Measurements from ENCODE around the gene AIMP2. TPM values are rescaled to one million over a fixed set of nuclear protein-coding genes. Genes with fewer than 3 reads are reported as not detected.
"Not testable (repeated sequence)": the region's sequence is repeated elsewhere in the genome, so short reads cannot be mapped to it uniquely, and the experiment has no call there.

Gene AIMP2
- total RNA-seq, 1 donor from 2014 or later: 49.8 TPM

- H3K4me1 Mint-ChIP-seq (ENCODE audit: low read depth): peaks cover 7% of the 10 kb centered on the region
- H3K27me3 Mint-ChIP-seq (ENCODE audit: low read depth): no peaks in the 10 kb centered on the region
- TF ChIP-seq, protein P1, sequence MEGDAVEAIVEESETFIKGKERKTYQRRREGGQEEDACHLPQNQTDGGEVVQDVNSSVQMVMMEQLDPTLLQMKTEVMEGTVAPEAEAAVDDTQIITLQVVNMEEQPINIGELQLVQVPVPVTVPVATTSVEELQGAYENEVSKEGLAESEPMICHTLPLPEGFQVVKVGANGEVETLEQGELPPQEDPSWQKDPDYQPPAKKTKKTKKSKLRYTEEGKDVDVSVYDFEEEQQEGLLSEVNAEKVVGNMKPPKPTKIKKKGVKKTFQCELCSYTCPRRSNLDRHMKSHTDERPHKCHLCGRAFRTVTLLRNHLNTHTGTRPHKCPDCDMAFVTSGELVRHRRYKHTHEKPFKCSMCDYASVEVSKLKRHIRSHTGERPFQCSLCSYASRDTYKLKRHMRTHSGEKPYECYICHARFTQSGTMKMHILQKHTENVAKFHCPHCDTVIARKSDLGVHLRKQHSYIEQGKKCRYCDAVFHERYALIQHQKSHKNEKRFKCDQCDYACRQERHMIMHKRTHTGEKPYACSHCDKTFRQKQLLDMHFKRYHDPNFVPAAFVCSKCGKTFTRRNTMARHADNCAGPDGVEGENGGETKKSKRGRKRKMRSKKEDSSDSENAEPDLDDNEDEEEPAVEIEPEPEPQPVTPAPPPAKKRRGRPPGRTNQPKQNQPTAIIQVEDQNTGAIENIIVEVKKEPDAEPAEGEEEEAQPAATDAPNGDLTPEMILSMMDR (IDR thresholded peaks at IDR 0.05): peak; percentile 87
- no peak for DNase-seq (ENCODE audit: low spot score)
- H3K9me3 Mint-ChIP-seq (ENCODE audit: low read depth): no peaks in the 10 kb centered on the region
- H3K4me3 Mint-ChIP-seq (ENCODE audit: unreplicated experiment): no peak overlapping the region
- H3K36me3 Mint-ChIP-seq (ENCODE audit: low read depth): peaks cover 9% of the 10 kb centered on the region
- H3K27ac Mint-ChIP-seq (ENCODE audit: unreplicated experiment): peak overlapping the region; percentile 69
Observed at GRCh38 chr7:5997210-5997808, 11.8 kb upstream of the AIMP2 start.

- Mint-ChIP-seq H3K4me3 (ENCODE audit: unreplicated experiment) (peak overlapping the region; percentile 53), H3K27ac (ENCODE audit: unreplicated experiment) (peak overlapping the region; percentile 5), H3K27me3 (ENCODE audit: low read depth) (no peaks in the 10 kb centered on the region), H3K4me1 (ENCODE audit: low read depth) (peaks cover 33% of the 10 kb centered on the region), H3K9me3 (ENCODE audit: low read depth) (no peaks in the 10 kb centered on the region), H3K36me3 (ENCODE audit: low read depth) (peaks cover 4% of the 10 kb centered on the region)
- DNase-seq (ENCODE audit: low spot score): no peak
- TF ChIP-seq, protein P1 (IDR thresholded peaks at IDR 0.05): no peak
Observed at GRCh38 chr7:6007386-6007785, 1.7 kb upstream of the AIMP2 start.

DNA sequence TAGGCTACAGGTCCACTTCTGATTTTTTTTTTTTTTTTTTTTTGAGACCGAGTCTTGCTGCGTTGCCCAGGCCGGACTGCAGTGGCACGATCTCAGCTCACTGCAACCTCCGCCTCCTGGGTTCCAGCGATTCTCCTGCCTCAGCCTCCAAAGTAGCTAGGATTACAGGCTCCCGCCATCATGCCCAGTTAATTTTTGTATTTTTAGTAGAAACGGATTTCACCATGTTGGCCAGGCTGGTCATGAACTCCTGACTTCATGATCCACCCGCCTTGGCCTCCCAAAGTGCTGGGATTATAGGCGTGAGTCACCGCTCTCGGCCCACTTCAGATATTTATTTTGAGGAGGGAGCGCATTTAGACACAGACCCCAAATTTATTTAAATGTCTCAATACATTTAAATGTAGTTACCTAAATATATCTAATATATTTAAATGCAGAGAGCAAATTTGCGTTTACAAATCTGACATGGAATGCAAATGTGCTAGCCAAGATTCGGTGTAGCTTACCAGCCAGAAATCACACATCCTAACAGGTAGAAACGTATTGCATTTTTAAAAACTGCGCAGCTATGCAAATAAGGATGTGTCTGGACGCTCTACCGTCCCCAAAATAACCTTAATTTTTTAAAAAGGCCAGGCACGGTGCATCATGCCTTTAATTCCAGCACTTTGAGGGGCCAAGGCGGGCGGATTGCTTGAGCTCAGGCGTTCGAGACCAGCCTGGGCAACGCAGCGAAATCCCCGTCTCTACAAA is 1.1 kb upstream of the AIMP2 start:
- H3K36me3 Mint-ChIP-seq (ENCODE audit: low read depth); H3K27me3 Mint-ChIP-seq (ENCODE audit: low read depth); H3K27ac Mint-ChIP-seq (ENCODE audit: unreplicated experiment); DNase-seq (ENCODE audit: low spot score); H3K9me3 Mint-ChIP-seq (ENCODE audit: low read depth): not testable (repeated sequence)
- peak overlapping the region; percentile 84 for H3K4me3 Mint-ChIP-seq (ENCODE audit: unreplicated experiment)
- peaks cover 39% of the 10 kb centered on the region for H3K4me1 Mint-ChIP-seq (ENCODE audit: low read depth)

GRCh38 chr7:6010370-6010769 is 1.3 kb downstream of the AIMP2 start:
- DNase-seq (ENCODE audit: low spot score); H3K27me3 Mint-ChIP-seq (ENCODE audit: low read depth); H3K36me3 Mint-ChIP-seq (ENCODE audit: low read depth); H3K9me3 Mint-ChIP-seq (ENCODE audit: low read depth): not testable (repeated sequence)
- Mint-ChIP-seq H3K27ac (ENCODE audit: unreplicated experiment) (peak overlapping the region; percentile 98), H3K4me1 (ENCODE audit: low read depth) (peaks cover 52% of the 10 kb centered on the region), H3K4me3 (ENCODE audit: unreplicated experiment) (peak overlapping the region; percentile 84)

GRCh38 chr7:6011541-6011940 is 2.5 kb downstream of the AIMP2 start:
- DNase-seq (ENCODE audit: low spot score): no peak
- Mint-ChIP-seq H3K36me3 (ENCODE audit: low read depth) (peaks cover 8% of the 10 kb centered on the region), H3K27me3 (ENCODE audit: low read depth) (no peaks in the 10 kb centered on the region), H3K27ac (ENCODE audit: unreplicated experiment) (peak overlapping the region; percentile 98), H3K9me3 (ENCODE audit: low read depth) (no peaks in the 10 kb centered on the region), H3K4me3 (ENCODE audit: unreplicated experiment) (no peak overlapping the region), H3K4me1 (ENCODE audit: low read depth) (peaks cover 63% of the 10 kb centered on the region)
- TF ChIP-seq, protein P1 (IDR thresholded peaks at IDR 0.05): no peak

- Mint-ChIP-seq H3K27ac (ENCODE audit: unreplicated experiment) (peak overlapping the region; percentile 98), H3K4me1 (ENCODE audit: low read depth) (peaks cover 66% of the 10 kb centered on the region), H3K36me3 (ENCODE audit: low read depth) (peaks cover 12% of the 10 kb centered on the region), H3K27me3 (ENCODE audit: low read depth) (no peaks in the 10 kb centered on the region), H3K4me3 (ENCODE audit: unreplicated experiment) (no peak overlapping the region), H3K9me3 (ENCODE audit: low read depth) (no peaks in the 10 kb centered on the region)
- TF ChIP-seq, protein P1 (IDR thresholded peaks at IDR 0.05): no peak
- DNase-seq (ENCODE audit: low spot score): no peak
Observed at GRCh38 chr7:6012355-6013104, 3.5 kb downstream of the AIMP2 start.
